ENCODE measurements around the gene UBE3C. TPM values are rescaled to one million over a fixed set of nuclear protein-coding genes. Genes with fewer than 3 reads are reported as not detected.

UBE3C gene
- total and polyA plus RNA-seq, 2 of the 13 experiments (the other 11 are each of a cell fraction or from before 2014, with no cell fraction given) = 27.0 to 48.2 TPM

DNA sequence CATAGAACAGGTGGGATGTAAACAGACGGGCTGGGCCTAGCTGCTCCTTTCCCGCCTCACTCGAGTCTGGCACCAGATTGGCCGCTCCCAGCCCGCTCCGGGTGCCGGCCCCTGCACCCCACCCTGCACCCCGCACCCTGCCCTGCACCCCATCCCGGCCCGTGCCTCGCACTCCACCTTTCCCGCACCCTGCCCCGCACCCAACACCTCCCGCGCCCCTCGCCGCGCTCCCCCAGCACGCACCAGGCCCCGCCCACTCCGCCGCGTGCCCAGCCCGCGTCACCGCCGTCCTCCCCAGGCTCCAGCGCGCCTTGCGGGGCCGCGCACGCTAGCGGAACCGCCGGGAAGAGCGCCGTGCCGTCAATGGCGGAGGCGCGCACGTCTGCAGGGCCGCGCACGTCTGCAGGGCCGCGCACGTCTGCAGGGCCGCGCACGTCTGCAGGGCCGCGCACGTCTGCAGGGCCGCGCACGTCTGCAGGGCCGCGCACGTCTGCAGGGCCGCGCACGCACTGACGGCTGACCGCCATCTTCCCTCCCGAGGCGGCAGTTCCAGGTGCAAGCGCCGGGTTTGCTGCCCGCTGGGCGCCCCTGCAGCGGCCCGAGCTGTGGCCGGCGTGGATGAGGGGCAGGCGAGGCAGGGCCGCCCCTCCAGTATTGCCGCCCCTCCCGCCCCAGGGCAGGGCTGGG is at the start of gene UBE3C (continued):
- TF ChIP-seq ZBTB44 (CRISPR knock-in tag; IDR thresholded peaks at IDR 0.05) (no peak), ATAD3A (CRISPR knock-in tag; IDR thresholded peaks at IDR 0.05) (no peak), STAT5B (CRISPR knock-in tag; IDR thresholded peaks at IDR 0.05) (no peak), SALL1 (CRISPR knock-in tag; IDR thresholded peaks at IDR 0.05) (peak; percentile 77), ZNF337 (CRISPR knock-in tag; IDR thresholded peaks at IDR 0.05; ENCODE audit: borderline replicate concordance, low read depth) (no peak), MBD4 (IDR thresholded peaks at IDR 0.05; ENCODE audit: borderline replicate concordance, low read length) (no peak), ZNF609 (CRISPR knock-in tag; IDR thresholded peaks at IDR 0.05; ENCODE audit: borderline replicate concordance) (no peak), ZBTB7A (CRISPR knock-in tag; IDR thresholded peaks at IDR 0.05) (peak; percentile 49; the same call in 1 of the 2 replicates), ZNF253 (CRISPR knock-in tag; IDR thresholded peaks at IDR 0.05; ENCODE audit: borderline replicate concordance) (no peak), CBX2 (IDR thresholded peaks at IDR 0.05; ENCODE audit: low read depth, low read length) (no peak), CBX2 (CRISPR knock-in tag; IDR thresholded peaks at IDR 0.05; ENCODE audit: low read depth) (no peak), PRDM4 (CRISPR knock-in tag; IDR thresholded peaks at IDR 0.05; ENCODE audit: borderline replicate concordance) (no peak), ZNF382 (CRISPR knock-in tag; IDR thresholded peaks at IDR 0.05; ENCODE audit: borderline replicate concordance) (no peak), HNRNPLL (IDR thresholded peaks at IDR 0.05; ENCODE audit: low read depth, low read length, poor library complexity, severe bottlenecking) (peak; percentile 73), KAT8 (CRISPR knock-in tag; IDR thresholded peaks at IDR 0.05) (no peak; the same call in 1 of the 2 replicates), ZNF572 (CRISPR knock-in tag; IDR thresholded peaks at IDR 0.05) (no peak), STAG1 (CRISPR knock-in tag; IDR thresholded peaks at IDR 0.05) (no peak)

Measured in HepG2 (cell line).